Left kidney (tissue), 2 donors: ENCODE data around the gene DTNB. TPM values are rescaled to one million over a fixed set of nuclear protein-coding genes. Genes with fewer than 3 reads are reported as not detected.
A peak's percentile ranks its signal among the peaks of the same experiment; 100 is the strongest.

Experiments
- DNase-seq: peaks from one replicate; pipeline ENCODE4 v3.0.0-alpha.2; 2013
- polyA plus RNA-seq: library from polyadenylated mRNA; unstranded; fragments of 120-200 nt; gene quantifications from one replicate; pipeline ENCODE4 v1.2.1, GENCODE V29; 2013; ENCODE audit not compliant: insufficient read length

DTNB gene
- polyA plus RNA-seq, 1 donor, result 18.5 TPM

DNA sequence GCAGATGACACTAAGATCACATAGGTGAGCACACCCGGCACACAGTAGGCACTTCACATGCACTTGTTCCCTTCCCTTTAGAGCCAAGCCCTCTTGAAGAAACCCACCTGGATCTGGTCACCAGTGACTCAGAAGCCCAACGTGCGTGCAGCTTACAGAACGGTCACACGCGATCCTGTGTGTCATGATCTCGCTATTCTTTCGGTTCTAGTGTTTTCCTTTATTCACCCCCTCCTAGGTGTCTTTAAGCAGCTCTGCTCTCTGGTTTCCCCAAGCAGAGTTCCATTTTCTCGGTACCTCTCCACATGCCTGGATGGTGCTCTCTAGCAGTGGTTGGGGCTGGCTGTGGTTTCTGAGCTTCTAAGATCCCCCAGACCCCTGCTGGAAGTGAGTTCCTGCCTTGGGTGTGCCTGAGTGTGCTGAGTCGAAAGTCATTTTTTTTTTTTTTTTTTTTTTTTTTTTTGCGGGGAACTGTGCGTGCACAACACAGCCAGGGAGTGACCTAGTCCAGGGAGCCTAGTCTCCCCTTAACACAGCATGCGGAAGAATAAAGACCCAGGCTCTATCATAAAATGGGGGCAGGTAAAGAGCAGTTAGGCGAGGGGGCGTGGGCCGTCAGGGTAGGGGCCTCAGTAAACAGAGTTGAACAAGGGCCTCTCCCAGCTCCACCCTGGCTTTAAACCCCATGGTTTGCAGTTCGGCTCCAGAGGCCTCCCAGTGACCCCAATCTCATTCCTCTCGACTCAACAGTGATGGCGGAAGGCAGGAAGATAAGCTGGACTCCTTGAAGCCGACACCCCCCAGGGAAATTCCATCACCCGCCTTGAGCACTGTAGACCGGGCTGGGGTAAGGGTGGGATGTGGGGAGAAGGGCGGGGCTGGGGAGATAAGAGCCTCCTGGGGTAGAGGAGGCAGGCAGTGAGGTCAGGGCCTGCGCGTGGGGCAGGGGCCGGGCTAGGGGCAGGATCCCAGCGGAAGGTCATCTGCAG, 301.8 kb downstream of the DTNB start:
- DNase-seq, result no peak

DNA sequence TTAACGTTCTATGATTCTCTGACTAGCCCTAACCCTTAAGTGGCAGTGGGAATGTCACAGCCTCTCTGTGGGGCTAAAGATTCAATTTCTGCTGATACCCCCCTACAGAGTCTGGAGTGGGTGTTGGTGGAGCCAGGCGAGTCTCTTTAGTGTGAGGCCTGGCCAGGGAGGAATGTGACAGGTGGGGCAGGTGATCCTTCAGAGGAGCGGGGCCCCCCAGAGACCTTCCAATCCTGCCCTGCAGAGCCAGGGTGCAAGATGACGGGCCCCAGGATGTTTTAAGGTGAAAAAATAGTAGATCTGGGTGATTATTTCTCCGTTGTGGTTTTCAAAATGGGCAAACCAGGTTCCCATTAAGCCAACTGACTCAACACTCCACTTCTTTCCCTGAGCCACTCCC, 303.5 kb downstream of the DTNB start:
- DNase-seq, result no peak

DNA sequence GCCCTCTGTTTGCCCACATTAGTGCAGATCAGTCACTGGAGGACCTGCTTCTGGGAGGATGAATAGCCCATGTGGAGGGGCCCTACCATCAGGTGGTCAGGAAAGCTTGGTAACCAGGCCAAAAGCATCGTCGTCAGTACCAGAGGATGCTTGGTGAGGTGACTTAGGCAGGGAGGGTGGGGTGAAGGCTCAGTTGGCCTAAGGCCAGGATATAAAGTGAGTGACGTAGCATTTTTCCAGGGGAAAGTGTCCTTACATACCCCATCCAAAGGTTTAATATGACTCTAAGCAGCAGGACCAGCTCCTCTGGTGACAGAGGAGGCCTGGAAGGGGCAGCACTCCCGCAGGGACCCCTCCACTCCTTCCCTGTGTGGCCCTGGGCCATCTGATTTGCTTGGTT, 303.9 kb downstream of the DTNB start:
- DNase-seq, result no peak

DNA sequence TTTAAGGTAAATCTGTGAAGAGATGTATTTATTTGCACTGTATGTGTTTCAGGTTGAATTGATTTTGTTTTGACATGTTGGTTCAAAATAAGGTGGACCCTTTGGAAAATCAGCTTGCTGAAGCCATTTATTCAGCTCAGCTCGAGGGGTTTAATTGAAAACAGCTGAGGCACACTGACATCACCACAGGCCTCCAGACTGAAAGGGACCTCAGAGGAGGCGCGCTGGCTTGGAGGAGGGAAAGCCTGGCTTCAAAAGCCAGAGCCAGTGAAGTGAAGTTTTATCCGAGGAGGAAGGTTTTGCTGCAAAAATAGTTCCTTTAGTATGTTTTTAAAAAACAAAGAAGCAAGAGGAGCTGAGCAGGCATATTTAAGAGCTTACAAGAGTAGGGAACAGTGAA, 304.7 kb downstream of the DTNB start:
- no peak for DNase-seq

DNA sequence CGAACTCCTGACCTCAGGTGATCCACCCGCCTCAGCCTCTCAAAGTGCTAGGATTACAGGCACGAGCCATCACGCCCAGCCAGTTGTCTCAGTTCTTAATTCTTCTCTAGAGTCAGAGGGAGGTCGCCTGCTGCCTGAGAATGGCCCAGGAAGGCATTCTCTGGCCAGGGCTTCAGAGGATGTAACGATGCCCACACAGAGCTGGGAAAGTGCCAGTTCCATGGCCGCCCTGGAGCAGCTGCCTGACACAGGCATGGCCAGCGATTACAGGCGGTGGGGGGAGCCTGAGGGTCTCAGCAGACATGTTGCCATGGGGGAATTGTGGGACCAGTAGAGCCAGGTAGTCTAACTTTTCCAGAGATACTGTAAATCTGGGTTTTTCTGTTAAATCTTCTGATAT, 306.1 kb downstream of the DTNB start:
- DNase-seq, result no peak

DNA sequence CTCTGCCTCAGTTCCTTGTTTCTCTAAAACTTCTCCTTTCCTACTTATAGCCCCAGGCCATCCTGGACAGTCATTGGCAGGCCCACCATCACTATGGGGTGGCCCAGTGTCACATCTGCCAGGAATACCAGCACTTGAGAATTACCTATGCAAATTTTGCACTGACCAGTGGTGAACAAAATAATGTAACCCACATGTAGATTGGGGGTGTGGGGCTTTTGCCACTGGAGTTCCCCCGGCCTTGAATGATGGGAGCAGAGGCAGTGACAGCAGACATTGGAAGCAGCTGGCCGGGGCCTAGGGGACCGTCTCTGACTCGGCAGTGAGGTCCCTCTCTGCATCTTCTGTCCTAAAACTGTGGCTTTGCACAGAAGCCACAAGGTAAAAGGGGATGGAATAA, 306.7 kb downstream of the DTNB start:
- DNase-seq, result no peak

DNA sequence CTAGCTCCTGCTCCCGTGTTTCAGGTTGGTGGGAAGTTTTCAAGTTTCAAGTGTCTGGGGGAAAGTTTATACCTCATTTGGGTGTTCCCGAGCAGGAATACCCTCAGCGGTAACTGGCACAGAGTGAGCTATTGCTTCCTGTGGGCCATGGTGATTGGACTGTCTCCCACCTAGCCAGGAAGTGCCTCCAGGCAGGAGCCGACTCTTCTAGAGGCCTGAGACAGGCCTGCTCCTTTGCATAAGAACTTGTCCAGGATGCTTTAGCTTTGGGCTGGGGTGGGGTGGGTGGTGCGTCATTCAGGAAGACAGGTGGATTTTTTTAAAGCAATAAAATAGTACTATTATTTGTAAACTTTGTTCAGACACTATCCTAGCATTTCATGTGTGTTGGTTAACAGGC, 308.1 kb downstream of the DTNB start:
- DNase-seq, result no peak

DNA sequence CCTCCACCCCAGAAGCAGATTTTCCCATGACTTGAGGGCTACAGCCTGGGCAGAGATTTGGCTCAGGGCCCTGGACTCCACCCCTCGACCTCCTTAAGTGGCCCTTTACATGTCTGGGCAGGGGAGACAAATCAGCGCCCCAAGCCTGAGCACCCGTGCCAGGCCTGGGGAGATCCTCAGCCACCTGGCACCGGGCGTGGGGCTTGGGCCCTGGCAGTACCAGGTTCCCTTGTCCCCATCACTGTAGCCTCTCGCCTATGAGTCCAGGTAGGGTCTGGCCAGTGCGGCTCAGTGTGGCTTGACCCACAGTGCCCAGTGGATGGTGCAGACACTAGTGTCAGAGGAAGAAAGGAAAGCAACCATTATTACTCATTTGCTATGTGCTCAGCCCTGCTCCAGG, 309.6 kb downstream of the DTNB start:
- no peak for DNase-seq

DNA sequence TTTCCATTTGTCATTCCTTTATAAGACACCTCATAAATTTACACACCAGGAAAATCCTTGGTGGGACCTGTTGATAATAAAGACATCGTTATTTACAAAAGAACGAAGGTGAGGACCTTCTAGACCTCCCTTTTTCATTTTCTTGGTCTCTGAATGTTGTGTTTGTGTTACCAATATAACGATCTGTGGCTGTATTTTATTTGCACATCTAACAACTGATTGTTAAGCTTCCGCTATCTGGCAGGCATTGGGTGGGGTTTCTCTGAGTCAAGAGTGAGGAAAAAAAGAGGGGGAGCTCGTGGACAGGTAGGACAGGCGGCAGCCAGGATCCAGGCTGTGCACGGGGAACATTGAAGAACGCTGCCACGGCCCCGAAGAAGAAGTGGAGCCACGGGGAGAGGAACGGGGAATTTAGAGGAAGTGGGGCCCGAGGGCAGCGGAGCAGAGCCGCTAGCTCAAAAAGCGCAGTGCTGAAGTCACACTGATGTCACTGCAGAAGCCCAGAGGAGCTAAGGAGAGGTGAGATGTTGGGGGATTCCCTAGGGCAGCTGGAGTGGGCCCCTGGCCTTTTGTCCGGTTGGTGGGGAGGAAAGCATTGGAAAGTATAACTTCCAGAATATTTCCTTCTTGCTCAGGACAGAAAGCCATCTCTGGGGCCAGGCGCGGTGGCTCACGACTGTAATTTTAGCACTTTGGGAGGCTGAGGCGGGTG, 310.8 kb downstream of the DTNB start:
- no peak for DNase-seq

DNA sequence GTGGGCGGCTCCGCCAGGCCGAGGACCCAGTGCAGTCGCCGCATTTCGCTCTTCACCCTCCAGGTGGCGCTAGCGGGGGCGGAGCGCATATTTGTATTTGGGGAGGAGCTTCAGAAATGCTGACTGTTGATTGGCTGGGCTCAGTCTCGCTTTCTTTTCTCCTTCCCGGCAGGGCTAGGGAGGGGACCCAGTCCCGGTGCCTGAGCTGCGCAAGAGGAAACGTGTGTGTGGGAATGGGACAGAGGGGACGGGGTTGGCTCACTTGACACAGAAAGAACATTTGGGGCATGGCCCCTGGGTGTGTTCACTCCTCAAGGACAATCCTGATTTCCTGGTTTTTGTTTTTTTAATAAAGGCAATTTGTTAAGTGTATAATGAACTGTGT, 311.3 kb downstream of the DTNB start:
- peak; percentile 93 for DNase-seq

DNA sequence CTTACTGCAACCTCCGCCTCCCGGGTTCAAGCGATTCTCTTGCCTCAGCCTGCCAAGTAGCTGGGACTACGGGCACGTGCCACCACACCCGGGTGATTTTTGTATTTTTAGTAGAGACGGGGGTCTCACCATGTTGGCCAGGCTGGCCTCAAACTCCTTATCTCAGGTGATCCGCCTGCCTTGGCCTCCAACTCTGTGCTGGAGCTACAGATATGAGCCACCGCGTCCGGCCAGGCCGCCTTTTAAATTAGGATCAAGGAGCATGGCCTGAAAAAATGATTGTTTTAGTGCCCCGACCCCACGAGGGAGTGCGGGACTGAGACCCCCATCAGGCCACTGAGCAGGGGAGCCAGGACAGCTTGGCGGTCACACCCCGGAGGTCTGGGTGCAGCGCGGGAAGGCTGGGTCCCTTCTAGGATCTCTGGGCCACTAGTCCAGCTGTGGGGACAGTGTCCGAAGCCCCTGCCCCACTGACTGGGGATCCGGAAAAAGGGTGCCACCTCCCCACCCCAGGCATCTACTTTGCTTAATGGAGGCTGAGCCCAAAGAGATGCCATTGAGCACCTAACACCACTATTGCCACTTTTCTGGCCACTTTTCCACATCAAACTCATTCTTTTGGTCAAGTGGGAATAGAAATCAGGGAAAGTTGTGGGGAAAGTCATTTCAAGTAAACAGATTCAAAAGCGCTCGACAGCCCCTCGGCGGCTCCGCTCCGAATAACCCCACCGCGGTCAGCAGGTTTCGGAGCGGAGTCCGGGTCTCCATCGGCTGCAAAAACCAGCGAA, 311.9 kb downstream of the DTNB start:
- DNase-seq, result no peak

DNA sequence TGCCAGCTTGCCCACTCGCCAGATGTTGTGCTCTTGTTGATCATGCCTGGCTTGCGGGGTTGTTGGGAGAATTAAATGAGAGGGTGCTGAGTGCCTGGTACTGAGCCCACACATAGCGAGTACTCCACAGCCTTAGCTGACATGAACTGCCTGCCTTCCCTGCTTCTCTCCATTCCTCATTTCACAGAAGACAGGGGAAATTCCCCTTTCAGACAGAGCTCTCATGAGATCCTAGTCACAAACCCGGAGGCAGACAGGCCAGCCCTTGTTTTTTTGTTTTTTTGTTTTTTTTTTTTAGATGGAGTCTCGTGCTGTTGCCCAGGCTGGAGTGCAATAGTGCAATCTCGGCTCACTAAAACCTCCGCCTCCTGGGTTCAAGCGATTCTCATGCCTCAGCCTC, 314.5 kb downstream of the DTNB start:
- no peak for DNase-seq

DNA sequence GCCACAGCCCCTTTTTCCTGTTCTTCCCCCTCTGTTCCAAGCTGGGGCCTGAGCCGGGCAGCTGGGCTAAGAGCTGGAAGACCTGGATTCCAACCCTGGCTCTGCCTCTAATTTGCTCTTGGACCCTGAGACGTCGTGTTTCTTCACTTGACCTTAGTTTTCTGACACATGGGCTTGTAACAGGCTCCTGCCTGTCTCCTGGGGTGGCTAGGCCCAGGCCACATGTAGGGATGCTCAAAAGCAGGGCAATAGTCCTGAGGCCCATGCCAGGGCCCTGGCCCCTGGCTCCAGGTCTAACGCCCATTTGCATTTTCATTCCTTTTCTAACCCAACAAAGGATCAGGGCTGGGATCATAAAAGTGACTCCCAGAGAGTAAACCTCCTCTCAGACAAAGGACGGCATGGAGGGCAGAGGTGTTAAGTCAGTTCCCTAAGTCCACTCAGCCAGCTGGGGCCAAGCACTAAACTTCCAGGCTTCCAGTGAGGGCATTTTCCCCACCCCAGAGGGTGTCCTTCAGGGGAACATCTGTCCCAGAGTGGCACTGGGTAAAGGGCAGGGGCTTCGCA, 315.0 kb downstream of the DTNB start:
- DNase-seq, result no peak

DNA sequence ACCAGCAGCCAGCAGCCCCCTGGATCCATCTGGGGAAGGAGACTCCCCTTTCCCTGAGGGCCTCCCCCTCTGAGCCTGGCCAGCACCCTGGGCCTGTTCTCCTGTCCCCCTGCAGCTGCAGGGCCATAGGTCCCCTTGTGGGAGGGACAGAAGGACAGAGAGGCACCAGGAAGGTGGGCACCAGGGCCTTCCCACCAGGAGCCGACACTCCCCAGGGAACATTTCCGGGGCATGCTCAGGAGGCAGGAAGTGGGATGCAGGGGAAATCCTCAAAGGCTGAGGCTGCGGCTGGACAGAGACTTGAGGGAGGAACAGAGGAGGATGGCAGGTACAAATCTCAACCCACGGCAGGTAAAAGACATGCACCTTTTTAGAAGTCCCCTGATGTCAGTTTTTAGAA, 317.3 kb downstream of the DTNB start:
- DNase-seq, result no peak

DNA sequence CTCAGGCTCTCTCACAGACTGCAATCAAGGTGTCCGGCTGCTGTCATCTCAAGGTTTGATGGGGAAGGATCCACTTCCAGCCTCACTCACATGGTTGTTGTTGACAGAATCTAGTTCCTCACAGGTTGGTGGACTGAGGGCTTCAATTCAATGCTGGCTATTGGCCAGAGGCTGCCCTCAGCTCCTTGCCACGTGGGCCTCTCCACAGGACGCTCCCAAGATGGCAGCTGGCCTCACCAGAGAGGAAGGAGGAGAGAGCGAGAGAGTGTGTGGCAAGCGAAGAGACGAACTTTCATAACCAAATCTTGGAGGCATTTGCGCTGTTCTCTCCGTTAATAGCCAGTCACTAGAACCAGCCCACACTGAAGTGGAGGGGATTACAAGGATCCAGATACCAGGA, 318.1 kb downstream of the DTNB start:
- DNase-seq, result no peak

DNA sequence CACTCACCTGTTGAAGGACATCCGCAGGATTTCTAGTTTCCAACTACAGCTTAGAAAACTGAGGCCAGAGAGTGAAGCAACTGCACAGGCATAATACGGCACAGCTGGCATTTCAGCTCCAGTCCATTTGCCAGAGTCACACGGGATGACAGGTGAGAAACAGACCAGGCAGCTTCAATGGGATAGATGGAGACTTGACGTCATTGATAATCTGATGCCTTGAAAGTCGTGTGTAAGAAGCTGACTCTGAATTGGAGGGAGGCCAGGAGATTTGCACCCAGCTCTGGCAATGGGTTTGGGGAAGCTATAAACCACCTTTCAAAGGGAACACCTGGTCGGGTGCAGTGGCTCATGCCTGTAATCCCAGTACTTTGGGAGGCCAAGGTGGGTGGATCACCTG, 319.3 kb downstream of the DTNB start:
- DNase-seq, result no peak

DNA sequence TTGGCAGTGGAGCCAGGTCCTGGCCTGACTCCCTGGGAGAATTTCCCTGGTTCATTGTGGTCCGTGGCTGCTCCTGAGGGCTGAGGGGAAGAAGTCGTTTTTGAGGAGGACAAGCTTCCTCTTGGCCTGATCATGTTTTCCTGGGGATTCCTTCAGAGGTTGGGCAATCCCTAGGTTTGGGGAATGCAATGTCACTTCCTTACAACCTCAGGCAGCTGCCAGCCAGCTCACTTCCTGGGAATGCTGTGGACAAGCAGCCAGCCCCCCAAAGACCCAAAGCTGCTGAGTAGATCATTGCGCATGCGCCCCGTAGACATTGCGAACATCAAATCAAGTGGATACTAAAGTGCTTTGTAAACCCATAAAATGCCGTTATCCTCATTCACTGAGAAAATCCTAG, 324.0 kb downstream of the DTNB start:
- DNase-seq, result no peak

DNA sequence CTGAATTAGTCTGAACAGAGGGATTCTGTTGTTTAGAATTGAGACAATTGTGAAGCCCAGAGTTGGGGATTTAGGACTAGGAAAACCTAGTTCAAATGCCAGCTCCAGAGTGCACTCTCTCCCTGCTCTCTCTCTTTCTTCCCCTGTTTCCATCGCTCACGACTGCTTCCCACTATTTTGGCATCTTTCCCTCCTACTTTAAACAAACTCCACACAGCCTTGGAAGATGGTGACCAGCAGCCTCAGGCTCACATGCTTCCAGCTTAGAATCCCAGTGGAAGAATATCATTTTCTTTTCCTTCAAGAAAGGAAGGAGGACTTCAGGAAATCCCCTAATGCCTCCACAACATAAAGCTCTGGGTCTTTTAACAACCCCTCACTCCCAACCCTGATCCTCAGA, 325.5 kb downstream of the DTNB start:
- no peak for DNase-seq

DNA sequence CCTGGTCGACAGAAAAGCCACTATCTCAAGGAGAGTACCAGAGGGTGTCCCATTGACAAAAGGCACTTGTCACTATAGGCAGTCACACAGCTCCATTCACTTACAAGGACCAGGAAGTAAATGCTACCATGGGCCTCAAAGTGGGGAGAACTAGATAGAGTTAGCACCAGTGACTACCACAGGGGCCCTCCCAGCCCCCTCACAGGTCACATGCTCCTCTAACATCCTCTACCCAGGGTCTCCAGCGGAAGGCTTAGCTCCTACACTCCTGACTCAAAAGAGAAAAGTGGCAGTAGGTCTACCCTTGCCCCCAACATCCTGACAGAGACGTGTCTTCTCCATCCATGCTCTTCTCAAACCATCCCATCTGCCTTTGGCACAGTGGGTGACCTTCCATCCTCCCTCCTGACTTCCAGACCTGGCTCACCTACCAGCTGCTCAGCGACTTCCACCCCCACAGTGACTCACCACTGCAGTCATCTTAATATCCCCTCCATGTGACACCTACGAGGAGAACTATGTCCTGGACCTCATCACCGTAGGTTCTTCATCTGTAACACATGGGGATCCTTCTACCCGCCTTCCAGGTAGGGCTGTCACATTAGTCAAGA, 326.1 kb downstream of the DTNB start:
- DNase-seq, result no peak

DNA sequence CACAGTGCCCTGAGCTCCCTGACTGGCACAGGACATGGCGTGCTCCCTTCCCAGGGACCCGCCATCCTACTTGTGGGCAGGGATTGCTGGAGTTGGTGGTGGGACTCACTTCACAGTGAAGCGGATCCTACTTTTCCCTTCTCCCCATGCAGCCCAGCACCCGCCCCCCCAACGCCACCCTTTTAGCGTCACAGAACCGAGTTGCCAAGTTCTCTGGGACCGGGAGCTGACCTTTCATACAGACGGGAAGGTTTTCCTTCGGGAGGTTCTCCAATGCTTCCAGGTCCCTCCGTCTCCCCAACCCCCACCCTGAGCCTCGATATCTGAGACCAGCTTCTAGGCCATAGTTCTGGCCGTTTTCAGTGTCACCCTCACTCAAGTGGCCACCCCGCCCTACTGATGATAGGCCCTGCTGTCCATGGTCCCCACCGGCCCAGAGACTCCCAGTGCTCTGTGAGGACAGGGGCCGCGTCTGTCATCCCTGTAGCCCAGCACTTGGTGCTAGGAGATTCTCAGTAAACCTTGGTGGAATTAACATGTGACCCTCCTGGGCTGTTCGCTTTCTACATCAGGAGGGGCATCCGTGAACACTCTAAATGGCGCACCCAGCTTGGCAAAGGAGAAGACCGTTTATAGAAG, 330.1 kb downstream of the DTNB start:
- no peak for DNase-seq
